Posterior vena cava (tissue), 2 donors: ENCODE measurements around the gene D2HGDH. TPM values are rescaled to one million over a fixed set of nuclear protein-coding genes. Genes with fewer than 3 reads are reported as not detected.
"Not testable (repeated sequence)": the region's sequence is repeated elsewhere in the genome, so short reads cannot be mapped to it uniquely, and the experiment has no call there.

ENCODE experiments used
- DNase-seq: peaks from one replicate; pipeline ENCODE4 v3.0.0-alpha.2; 2020; ENCODE audit warnings: low spot score
- intact Hi-C, 2 donors: fragments of 100-400 bp; cut with DNase I; formaldehyde crosslinking; loops; one replicate each; pipeline versions ENCODE4 v1.14.1 to v1.14.2; 2022 to 2023
- total RNA-seq, 2 donors: library from RNA; stranded (reverse); fragmentation: NEBNext Ultra II Directional; extraction: Animal tissue kit (Norgen Biotek cat#: 25700); gene quantifications; one replicate each; pipeline ENCODE4 v1.2.1, GENCODE V29; 2021
- donor health status: DM: yes; HTN: yes; CAD: no.
- donor health status: DM: yes; HTN: yes; CAD: no.

The D2HGDH gene
- total RNA-seq, 2 donors from 2014 or later: 12.4 to 18.8 TPM

- no peak for DNase-seq
- intact Hi-C loops: loop anchor here in 1 of 2 donors (10.0 kb wide), 1 partner anchor 152 kb away; no protein-coding TSS in a partner anchor
Measured at GRCh38 chr2:241722896-241723454, 11.5 kb upstream of the D2HGDH start.

- DNase-seq: no peak
- intact Hi-C loops: loop anchor here in 1 of 2 donors (10.0 kb wide), 1 partner anchor 150 kb away; no protein-coding TSS in a partner anchor
Measured at GRCh38 chr2:241724259-241724974, 10.0 kb upstream of the D2HGDH start.

- intact Hi-C loops: loop anchor here in 1 of 2 donors (10.0 kb wide), 1 partner anchor 150 kb away; no protein-coding TSS in a partner anchor
- DNase-seq: no peak
Measured at GRCh38 chr2:241724975-241725870, 9.2 kb upstream of the D2HGDH start.

- intact Hi-C loops: loop anchor here in 1 of 2 donors (10.0 kb wide), 1 partner anchor 148 kb away; no protein-coding TSS in a partner anchor
- no peak for DNase-seq
Measured at GRCh38 chr2:241726459-241726858, 8.0 kb upstream of the D2HGDH start.

- intact Hi-C loops: loop anchor here in 1 of 2 donors (10.0 kb wide), 1 partner anchor 147 kb away; no protein-coding TSS in a partner anchor
- no peak for DNase-seq
Measured at GRCh38 chr2:241728000-241728399, 6.4 kb upstream of the D2HGDH start.

- intact Hi-C loops: loop anchor here in 1 of 2 donors (10.0 kb wide), 1 partner anchor 146 kb away; no protein-coding TSS in a partner anchor
- peak; percentile 90 for DNase-seq
Measured at GRCh38 chr2:241728627-241729026, 5.8 kb upstream of the D2HGDH start.

GRCh38 chr2:241729868-241730267, 4.6 kb upstream of the D2HGDH start:
- intact Hi-C loops: loop anchor here in 1 of 2 donors (10.0 kb wide), 1 partner anchor 145 kb away; no protein-coding TSS in a partner anchor
- no peak for DNase-seq

- intact Hi-C loops: no loop called here
- DNase-seq: no peak
Measured at GRCh38 chr2:241730671-241731293, 3.6 kb upstream of the D2HGDH start.

- DNase-seq: peak; percentile 92
- intact Hi-C loops: not testable (repeated sequence)
Measured at GRCh38 chr2:241732513-241733186, 1.8 kb upstream of the D2HGDH start.

- intact Hi-C loops: no loop called here
- DNase-seq: no peak
Measured at GRCh38 chr2:241733391-241734207, 831 bp upstream of the D2HGDH start.

- intact Hi-C loops: no loop called here
- DNase-seq: no peak
Measured at GRCh38 chr2:241734208-241734466, 293 bp upstream of the D2HGDH start.

GRCh38 chr2:241736111-241736510, 1.7 kb downstream of the D2HGDH start:
- intact Hi-C loops: loop anchor here in 1 of 2 donors (5.0 kb wide), 1 partner anchor 141 kb away; no protein-coding TSS in a partner anchor
- no peak for DNase-seq

GRCh38 chr2:241738040-241738686, 3.7 kb downstream of the D2HGDH start:
- intact Hi-C loops: loop anchor here in 1 of 2 donors (5.0 kb wide), 1 partner anchor 139 kb away; no protein-coding TSS in a partner anchor

GRCh38 chr2:241739177-241739576, 4.7 kb downstream of the D2HGDH start:
- intact Hi-C loops: loop anchor here in 1 of 2 donors (5.0 kb wide), 1 partner anchor 138 kb away; no protein-coding TSS in a partner anchor
- no peak for DNase-seq

More at GRCh38 chr2:241738040-241738686, 3.7 kb downstream of the D2HGDH start:
- no peak for DNase-seq

- intact Hi-C loops: loop anchor here in 1 of 2 donors (5.0 kb wide), 1 partner anchor 138 kb away; no protein-coding TSS in a partner anchor
- no peak for DNase-seq
Measured at GRCh38 chr2:241739651-241740050, 5.2 kb downstream of the D2HGDH start.

- intact Hi-C loops: no loop called here
- DNase-seq: no peak
Measured at GRCh38 chr2:241741016-241741415, 6.6 kb downstream of the D2HGDH start.

- DNase-seq: no peak
- intact Hi-C loops: no loop called here
Measured at GRCh38 chr2:241742320-241742939, 8.0 kb downstream of the D2HGDH start.
